ENCODE data around the gene BRD1. TPM values are rescaled to one million over a fixed set of nuclear protein-coding genes. Genes with fewer than 3 reads are reported as not detected.

BRD1 gene
- total RNA-seq, 1 experiment from 2014 or later, result 31.3 TPM

DNA sequence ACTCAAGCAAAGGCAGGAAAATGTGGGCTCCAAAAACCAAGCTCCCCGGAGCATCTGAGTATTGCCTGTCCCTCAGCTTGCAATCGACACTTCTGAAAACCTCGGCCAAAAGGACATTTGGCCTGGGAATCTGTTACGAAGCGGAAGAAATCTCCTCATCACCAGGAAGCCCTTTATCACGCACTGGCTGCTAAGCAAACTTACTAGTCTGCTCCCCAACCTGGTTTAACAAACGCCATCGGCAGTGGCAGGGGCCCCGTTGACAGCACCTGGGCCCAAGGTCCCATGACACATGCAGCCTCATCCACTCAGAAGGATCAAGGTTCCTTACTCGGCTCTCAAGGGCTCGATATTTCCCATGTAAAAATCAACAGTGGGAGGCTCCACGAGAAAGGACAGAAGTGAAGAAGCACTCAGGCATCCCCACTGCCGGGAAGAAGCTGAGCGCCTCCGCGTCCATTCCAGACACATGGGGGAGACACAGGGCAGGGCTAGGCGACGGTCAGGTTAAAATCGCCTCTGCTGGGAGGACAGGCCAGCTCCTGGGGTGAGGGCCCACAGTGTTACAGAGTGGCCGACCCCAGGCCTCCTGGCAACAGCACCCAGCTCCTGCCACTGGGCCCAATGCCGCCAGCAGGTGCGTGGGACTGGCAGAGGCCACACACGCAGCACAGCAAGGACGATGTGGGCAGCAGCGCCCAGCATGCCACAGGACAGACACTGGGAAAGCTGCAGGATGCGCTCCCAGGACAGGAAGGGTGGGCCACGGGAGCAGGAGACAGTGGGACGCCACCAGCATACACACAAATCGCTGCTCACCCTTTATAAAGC is 27.1 kb downstream of the BRD1 start:
- no peak overlapping the region for H2AFZ ChIP-seq (ENCODE audit: low read depth, low read length, poor library complexity, severe bottlenecking)
- no peaks in the 10 kb centered on the region for H3K9me2 ChIP-seq (ENCODE audit: insufficient read depth)
- no peak overlapping the region for H3K9ac ChIP-seq (ENCODE audit: low read length)
- no peak for ATAC-seq
- H3K9me3 ChIP-seq (ENCODE audit: control insufficient read depth in 1 of 2, insufficient read depth in 1 of 2, low read depth in 1 of 2, low read length in 2 of 2), result no peaks in the 10 kb centered on the region
- no peaks in the 10 kb centered on the region for H3K27me3 ChIP-seq (ENCODE audit: insufficient read depth, low read length)
- H3K27ac ChIP-seq (ENCODE audit: low read depth, low read length), result no peak overlapping the region
- H3K36me3 ChIP-seq (ENCODE audit: control insufficient read depth in 1 of 2, insufficient read depth in 2 of 2, low read length in 2 of 2), result peaks cover 14 to 25% of the 10 kb centered on the region in 2 experiments
- no peak overlapping the region for H3K4me2 ChIP-seq (ENCODE audit: low read length)
- H3K4me3 ChIP-seq (replicated peaks in 1 of 2; ENCODE audit: low read depth in 1 of 2, low read length in 2 of 2), result no peak overlapping the region
- ChIA-PET POLR2A (no interaction called here), CTCF (interaction anchor here (1.7 kb wide), 1 partner anchor 230 kb away, joined by 3 read pairs; no protein-coding TSS in a partner anchor), RAD21 (ENCODE audit: low non-redundant PET in 1 of 2, low total read pairs in 2 of 2, uncharacterized antibody in 2 of 2, unreplicated experiment in 2 of 2) (no interaction called here)
- intact Hi-C loops (cut with micrococcal nuclease), result no loop called here
- TF ChIP-seq TCF7L2 (IDR thresholded peaks at IDR 0.05; ENCODE audit: borderline replicate concordance, extremely low read depth, insufficient read depth, insufficient read length) (no peak), SP1 (IDR thresholded peaks at IDR 0.05; ENCODE audit: low read depth) (no peak), FOSL1 (IDR thresholded peaks at IDR 0.05; ENCODE audit: low read depth) (no peak), EZH2 (IDR thresholded peaks at IDR 0.05) (no peak), CEBPB (IDR thresholded peaks at IDR 0.05; ENCODE audit: low read depth) (no peak), YY1 (IDR thresholded peaks at IDR 0.05; ENCODE audit: extremely low read depth, insufficient replicate concordance, low read depth, low read length) (no peak), ZNF274 (IDR thresholded peaks at IDR 0.05; ENCODE audit: low read depth, low read length) (no peak), CBX3 (IDR thresholded peaks at IDR 0.05; ENCODE audit: low read depth) (no peak), JUND (IDR thresholded peaks at IDR 0.05) (no peak)
- H3K4me1 ChIP-seq (ENCODE audit: control insufficient read depth in 1 of 2, insufficient read depth in 2 of 2, low read length in 2 of 2), result no peaks in the 10 kb centered on the region
- BruUV-seq (replicated peaks), result no TSS peak
- no peak for DNase-seq (ENCODE audit: low read depth, low spot score)
- H4K20me1 ChIP-seq (ENCODE audit: insufficient read depth), result no peaks in the 10 kb centered on the region
- H3K79me2 ChIP-seq (ENCODE audit: insufficient read depth, low read length), result peaks cover 65% of the 10 kb centered on the region

DNA sequence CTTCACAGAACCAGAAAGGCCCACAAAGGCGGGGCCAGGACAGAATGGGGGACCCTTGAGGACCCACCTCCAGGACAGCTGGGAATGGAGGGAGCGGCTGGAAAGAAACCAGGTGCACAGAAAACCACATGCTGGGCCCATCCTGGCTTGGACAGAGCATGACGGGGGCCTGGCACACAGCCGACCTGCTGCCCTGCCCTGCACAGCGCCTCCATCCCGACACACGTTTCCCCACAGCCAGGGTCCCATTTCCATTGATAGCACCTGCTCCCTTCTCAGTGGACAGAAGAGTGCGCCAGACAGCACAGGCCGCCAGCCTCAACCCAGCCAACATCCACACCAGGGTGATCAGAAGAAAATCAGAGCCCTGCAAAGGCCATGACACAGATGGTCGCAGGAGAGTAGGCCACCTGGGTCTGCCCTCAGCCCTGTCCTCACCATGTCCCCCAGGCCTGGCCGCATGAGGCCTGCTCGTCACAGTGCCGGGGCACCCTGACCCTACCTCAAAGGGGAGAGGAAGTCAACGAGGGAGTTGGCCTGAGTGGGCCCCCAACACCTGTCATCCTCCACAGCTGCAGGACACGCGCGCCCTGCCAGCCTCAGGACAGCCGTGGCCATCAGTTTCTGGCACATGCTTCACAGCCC is 28.1 kb downstream of the BRD1 start:
- H3K9me2 ChIP-seq (ENCODE audit: insufficient read depth), result no peaks in the 10 kb centered on the region
- POLR2A ChIA-PET, result no interaction called here
- H3K9me3 ChIP-seq (ENCODE audit: control insufficient read depth in 1 of 2, insufficient read depth in 1 of 2, low read depth in 1 of 2, low read length in 2 of 2), result no peaks in the 10 kb centered on the region
- no peaks in the 10 kb centered on the region for H3K27me3 ChIP-seq (ENCODE audit: insufficient read depth, low read length)
- no peak overlapping the region for H3K9ac ChIP-seq (ENCODE audit: low read length)
- ATAC-seq (no peak), DNase-seq (ENCODE audit: low read depth, low spot score) (no peak)
- intact Hi-C loops (cut with micrococcal nuclease), result no loop called here
- no peak overlapping the region for H3K4me3 ChIP-seq (replicated peaks in 1 of 2; ENCODE audit: low read depth in 1 of 2, low read length in 2 of 2)
- H3K4me1 ChIP-seq (ENCODE audit: control insufficient read depth in 1 of 2, insufficient read depth in 2 of 2, low read length in 2 of 2), result no peaks in the 10 kb centered on the region
- CTCF ChIA-PET, result interaction anchor here (1.7 kb wide), 1 partner anchor 231 kb away, joined by 3 read pairs; no protein-coding TSS in a partner anchor
- RAD21 ChIA-PET (ENCODE audit: low non-redundant PET in 1 of 2, low total read pairs in 2 of 2, uncharacterized antibody in 2 of 2, unreplicated experiment in 2 of 2), result no interaction called here
- no peak overlapping the region for H3K27ac ChIP-seq (ENCODE audit: low read depth, low read length)
- H3K36me3 ChIP-seq (ENCODE audit: control insufficient read depth in 1 of 2, insufficient read depth in 2 of 2, low read length in 2 of 2), result peaks cover 22 to 29% of the 10 kb centered on the region in 2 experiments
- H4K20me1 ChIP-seq (ENCODE audit: insufficient read depth), result no peaks in the 10 kb centered on the region
- H2AFZ ChIP-seq (ENCODE audit: low read depth, low read length, poor library complexity, severe bottlenecking), result no peak overlapping the region
- no TSS peak for BruUV-seq (replicated peaks)
- peaks cover 63% of the 10 kb centered on the region for H3K79me2 ChIP-seq (ENCODE audit: insufficient read depth, low read length)
- H3K4me2 ChIP-seq (ENCODE audit: low read length), result no peak overlapping the region
- TF ChIP-seq ELF1 (IDR thresholded peaks at IDR 0.05; ENCODE audit: borderline replicate concordance, low read depth) (no peak), EGR1 (IDR thresholded peaks at IDR 0.05; ENCODE audit: low read depth) (no peak), CEBPB (IDR thresholded peaks at IDR 0.05; ENCODE audit: low read depth) (no peak), ZNF274 (IDR thresholded peaks at IDR 0.05; ENCODE audit: low read depth, low read length) (no peak), POLR2A (IDR thresholded peaks at IDR 0.05; ENCODE audit: borderline replicate concordance, extremely low read depth, insufficient read depth, insufficient read length) (no peak), YY1 (IDR thresholded peaks at IDR 0.05; ENCODE audit: extremely low read depth, insufficient replicate concordance, low read depth, low read length) (no peak), TCF7L2 (IDR thresholded peaks at IDR 0.05; ENCODE audit: borderline replicate concordance, extremely low read depth, insufficient read depth, insufficient read length) (no peak)
- TF ChIP-seq, protein P1, sequence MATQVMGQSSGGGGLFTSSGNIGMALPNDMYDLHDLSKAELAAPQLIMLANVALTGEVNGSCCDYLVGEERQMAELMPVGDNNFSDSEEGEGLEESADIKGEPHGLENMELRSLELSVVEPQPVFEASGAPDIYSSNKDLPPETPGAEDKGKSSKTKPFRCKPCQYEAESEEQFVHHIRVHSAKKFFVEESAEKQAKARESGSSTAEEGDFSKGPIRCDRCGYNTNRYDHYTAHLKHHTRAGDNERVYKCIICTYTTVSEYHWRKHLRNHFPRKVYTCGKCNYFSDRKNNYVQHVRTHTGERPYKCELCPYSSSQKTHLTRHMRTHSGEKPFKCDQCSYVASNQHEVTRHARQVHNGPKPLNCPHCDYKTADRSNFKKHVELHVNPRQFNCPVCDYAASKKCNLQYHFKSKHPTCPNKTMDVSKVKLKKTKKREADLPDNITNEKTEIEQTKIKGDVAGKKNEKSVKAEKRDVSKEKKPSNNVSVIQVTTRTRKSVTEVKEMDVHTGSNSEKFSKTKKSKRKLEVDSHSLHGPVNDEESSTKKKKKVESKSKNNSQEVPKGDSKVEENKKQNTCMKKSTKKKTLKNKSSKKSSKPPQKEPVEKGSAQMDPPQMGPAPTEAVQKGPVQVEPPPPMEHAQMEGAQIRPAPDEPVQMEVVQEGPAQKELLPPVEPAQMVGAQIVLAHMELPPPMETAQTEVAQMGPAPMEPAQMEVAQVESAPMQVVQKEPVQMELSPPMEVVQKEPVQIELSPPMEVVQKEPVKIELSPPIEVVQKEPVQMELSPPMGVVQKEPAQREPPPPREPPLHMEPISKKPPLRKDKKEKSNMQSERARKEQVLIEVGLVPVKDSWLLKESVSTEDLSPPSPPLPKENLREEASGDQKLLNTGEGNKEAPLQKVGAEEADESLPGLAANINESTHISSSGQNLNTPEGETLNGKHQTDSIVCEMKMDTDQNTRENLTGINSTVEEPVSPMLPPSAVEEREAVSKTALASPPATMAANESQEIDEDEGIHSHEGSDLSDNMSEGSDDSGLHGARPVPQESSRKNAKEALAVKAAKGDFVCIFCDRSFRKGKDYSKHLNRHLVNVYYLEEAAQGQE (IDR thresholded peaks at IDR 0.05; ENCODE audit: low read depth), result no peak
